ENCODE results near the gene PARP1. TPM values are rescaled to one million over a fixed set of nuclear protein-coding genes. Genes with fewer than 3 reads are reported as not detected.
"Not testable (repeated sequence)": the region's sequence is repeated elsewhere in the genome, so short reads cannot be mapped to it uniquely, and the experiment has no call there.

PARP1 gene
- total RNA-seq, 1 donor from 2014 or later, result 64.6 TPM

DNA sequence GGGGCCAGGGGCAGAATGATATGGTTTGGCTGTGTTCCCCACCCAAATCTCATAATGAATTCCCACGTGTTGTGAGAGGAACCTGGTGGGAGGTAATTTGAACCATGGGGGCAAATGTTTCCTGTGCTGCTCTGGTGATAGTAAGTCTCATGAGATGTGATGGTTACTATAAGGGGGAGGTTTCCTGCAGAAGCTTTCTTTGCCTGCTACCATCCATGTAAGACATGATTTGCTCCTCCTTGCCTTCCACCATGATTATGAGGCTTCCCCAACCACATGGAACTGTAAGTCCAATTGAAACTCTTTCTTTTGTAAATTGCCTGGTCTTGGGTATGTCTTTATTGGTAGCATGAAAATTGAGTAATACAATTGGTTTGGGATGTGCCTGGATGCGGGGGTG lies 65.2 kb downstream of the PARP1 start:
- Histone ChIP-seq H3K9me3 (no peaks in the 10 kb centered on the region), H3K4me1 (no peaks in the 10 kb centered on the region), H3K27ac (no peak overlapping the region), H3K27me3 (no peaks in the 10 kb centered on the region), H3K36me3 (no peaks in the 10 kb centered on the region), H3K4me3 (no peak overlapping the region)
- intact Hi-C loops (cut with DNase I), result no loop called here
- DNase-seq (ENCODE audit: extremely low spot score in 2 of 2), result no peak
- TF ChIP-seq CTCF (IDR thresholded peaks at IDR 0.05), result no peak
- no peak for TF ChIP-seq POLR2AphosphoS5 (IDR thresholded peaks at IDR 0.05; ENCODE audit: insufficient read depth in 1 of 2, low read depth in 1 of 2)
- no peak for TF ChIP-seq POLR2A (IDR thresholded peaks at IDR 0.05)

- H3K27ac ChIP-seq; H3K9me3 ChIP-seq; H3K27me3 ChIP-seq; H3K4me1 ChIP-seq; DNase-seq (ENCODE audit: extremely low spot score in 2 of 2); intact Hi-C loops (cut with DNase I); H3K4me3 ChIP-seq; H3K36me3 ChIP-seq: not testable (repeated sequence)
These were observed 67.8 kb downstream of the PARP1 start for GRCh38 chr1:226340111-226340510.

- no peak for TF ChIP-seq POLR2AphosphoS5 (IDR thresholded peaks at IDR 0.05; ENCODE audit: insufficient read depth in 1 of 2, low read depth in 1 of 2)
- no peak for TF ChIP-seq POLR2A (IDR thresholded peaks at IDR 0.05)
- no peak for TF ChIP-seq CTCF (IDR thresholded peaks at IDR 0.05)
- H3K4me3 ChIP-seq, result no peak overlapping the region
- H3K27me3 ChIP-seq, result no peaks in the 10 kb centered on the region
- intact Hi-C loops (cut with DNase I), result no loop called here
- no peak for DNase-seq (ENCODE audit: extremely low spot score in 2 of 2)
- no peak overlapping the region for H3K27ac ChIP-seq
- no peaks in the 10 kb centered on the region for H3K4me1 ChIP-seq
- H3K9me3 ChIP-seq, result no peaks in the 10 kb centered on the region
- no peaks in the 10 kb centered on the region for H3K36me3 ChIP-seq
These were observed 70.5 kb downstream of the PARP1 start for GRCh38 chr1:226337276-226337875.

- H3K9me3 ChIP-seq, result no peaks in the 10 kb centered on the region
- H3K27ac ChIP-seq, result no peak overlapping the region
- intact Hi-C loops (cut with DNase I), result no loop called here
- no peak overlapping the region for H3K4me3 ChIP-seq
- TF ChIP-seq CTCF (IDR thresholded peaks at IDR 0.05) (no peak), POLR2A (IDR thresholded peaks at IDR 0.05) (no peak), POLR2AphosphoS5 (IDR thresholded peaks at IDR 0.05; ENCODE audit: insufficient read depth in 1 of 2, low read depth in 1 of 2) (no peak)
- no peak for DNase-seq (ENCODE audit: extremely low spot score in 2 of 2)
- H3K4me1 ChIP-seq, result no peaks in the 10 kb centered on the region
- H3K36me3 ChIP-seq, result no peaks in the 10 kb centered on the region
- H3K27me3 ChIP-seq, result no peaks in the 10 kb centered on the region
These were observed 72.2 kb downstream of the PARP1 start for GRCh38 chr1:226335661-226336060.

GRCh38 chr1:226332947-226333346 lies 74.9 kb downstream of the PARP1 start:
- TF ChIP-seq POLR2A (IDR thresholded peaks at IDR 0.05) (no peak), CTCF (IDR thresholded peaks at IDR 0.05) (no peak), POLR2AphosphoS5 (IDR thresholded peaks at IDR 0.05; ENCODE audit: insufficient read depth in 1 of 2, low read depth in 1 of 2) (no peak)
- H3K27me3 ChIP-seq, result no peaks in the 10 kb centered on the region
- intact Hi-C loops (cut with DNase I), result no loop called here
- H3K4me3 ChIP-seq, result no peak overlapping the region
- DNase-seq (ENCODE audit: extremely low spot score in 2 of 2), result no peak
- no peaks in the 10 kb centered on the region for H3K36me3 ChIP-seq
- no peaks in the 10 kb centered on the region for H3K9me3 ChIP-seq
- H3K27ac ChIP-seq, result no peak overlapping the region
- H3K4me1 ChIP-seq, result no peaks in the 10 kb centered on the region
